ENCODE measurements around the gene RBM14. TPM values are rescaled to one million over a fixed set of nuclear protein-coding genes. Genes with fewer than 3 reads are reported as not detected.

Gene RBM14
- total RNA-seq, 2 experiments from 2014 or later: 239 to 250 TPM

GRCh38 chr11:66659763-66660162 lies 43.3 kb downstream of the RBM14 start:
- CTCF ChIA-PET: interaction anchor here (0.7 to 1.2 kb wide), 4 partner anchors 8 to 49 kb away, joined by 3 to 6 read pairs (median 4); partner anchors contain the start of gene RBM4B
- Histone ChIP-seq H3K4me1 (ENCODE audit: insufficient read depth, low read length) (peaks cover 4% of the 10 kb centered on the region), H3K4me3 (ENCODE audit: low read length) (no peak overlapping the region), H3K9me3 (ENCODE audit: control insufficient read depth in 1 of 2, insufficient read depth in 1 of 2, low read length in 2 of 2) (no peaks in the 10 kb centered on the region), H3K27me3 (ENCODE audit: control insufficient read depth in 1 of 2, insufficient read depth in 2 of 2, low read length in 2 of 2) (no peaks in the 10 kb centered on the region), H3K36me3 (ENCODE audit: insufficient read depth, low read length) (peaks cover 61% of the 10 kb centered on the region), H3K27ac (ENCODE audit: low read depth in 1 of 2, low read length in 2 of 2) (no peak overlapping the region)
- H3K36me3 Mint-ChIP-seq (ENCODE audit: low read depth): peaks cover 81% of the 10 kb centered on the region
- H3K27ac Mint-ChIP-seq: peak overlapping the region; percentile 6
- ATAC-seq (ENCODE audit: poor library complexity) (no peak), DNase-seq (no peak)
- H3K4me3 Mint-ChIP-seq: no peak overlapping the region
- no peaks in the 10 kb centered on the region for H3K27me3 Mint-ChIP-seq
- H3K4me1 Mint-ChIP-seq (ENCODE audit: low read depth): peaks cover 23% of the 10 kb centered on the region
- intact Hi-C loops (cut with DNase I, micrococcal nuclease): no loop called here
- no peak for TF ChIP-seq CTCF (IDR thresholded peaks at IDR 0.05)
- no peaks in the 10 kb centered on the region for H3K9me3 Mint-ChIP-seq
- POLR2A ChIA-PET: interaction anchor here (0.6 to 1.2 kb wide), 3 partner anchors 13 to 132 kb away, joined by 3 to 7 read pairs (median 5); partner anchors contain the start of gene RBM4

- H3K4me1 ChIP-seq (ENCODE audit: insufficient read depth, low read length): peaks cover 2% of the 10 kb centered on the region
- H3K4me3 ChIP-seq (ENCODE audit: low read length): no peak overlapping the region
- H3K4me1 Mint-ChIP-seq (ENCODE audit: low read depth): peaks cover 48% of the 10 kb centered on the region
- peak overlapping the region; percentile 20 for H3K27ac Mint-ChIP-seq
- no peak for TF ChIP-seq CTCF (IDR thresholded peaks at IDR 0.05)
- no peaks in the 10 kb centered on the region for H3K9me3 Mint-ChIP-seq
- intact Hi-C loops (cut with DNase I, micrococcal nuclease): no loop called here
- ChIA-PET POLR2A (interaction anchor here (1.1 to 2.6 kb wide), 4 partner anchors 14 to 47 kb away, joined by 4 to 16 read pairs (median 4); partner anchors contain the start of genes RBM4 and RBM4B), CTCF (interaction anchor here (0.6 to 1.0 kb wide), 2 partner anchors 14 to 142 kb away, joined by 3 to 5 read pairs; partner anchors contain the start of gene RBM4B)
- H3K27me3 Mint-ChIP-seq: no peaks in the 10 kb centered on the region
- H3K27ac ChIP-seq (ENCODE audit: low read depth in 1 of 2, low read length in 2 of 2): no peak overlapping the region
- no peaks in the 10 kb centered on the region for H3K27me3 ChIP-seq (ENCODE audit: control insufficient read depth in 1 of 2, insufficient read depth in 2 of 2, low read length in 2 of 2)
- H3K36me3 ChIP-seq (ENCODE audit: insufficient read depth, low read length): peaks cover 76% of the 10 kb centered on the region
- H3K9me3 ChIP-seq (ENCODE audit: control insufficient read depth in 1 of 2, insufficient read depth in 1 of 2, low read length in 2 of 2): no peaks in the 10 kb centered on the region
- H3K4me3 Mint-ChIP-seq: no peak overlapping the region
- peaks cover 88% of the 10 kb centered on the region for H3K36me3 Mint-ChIP-seq (ENCODE audit: low read depth)
- no peak for ATAC-seq (ENCODE audit: poor library complexity)
- no peak for DNase-seq
Measured at GRCh38 chr11:66663741-66664296, 47.4 kb downstream of the RBM14 start.

GRCh38 chr11:66665369-66665768 lies 48.9 kb downstream of the RBM14 start:
- Mint-ChIP-seq H3K27ac (peak overlapping the region; percentile 9), H3K27me3 (no peaks in the 10 kb centered on the region), H3K9me3 (no peaks in the 10 kb centered on the region), H3K4me1 (ENCODE audit: low read depth) (peaks cover 54% of the 10 kb centered on the region), H3K36me3 (ENCODE audit: low read depth) (peaks cover 86% of the 10 kb centered on the region), H3K4me3 (no peak overlapping the region)
- peaks cover 2% of the 10 kb centered on the region for H3K4me1 ChIP-seq (ENCODE audit: insufficient read depth, low read length)
- H3K36me3 ChIP-seq (ENCODE audit: insufficient read depth, low read length): peaks cover 70% of the 10 kb centered on the region
- no peak overlapping the region for H3K4me3 ChIP-seq (ENCODE audit: low read length)
- H3K27ac ChIP-seq (ENCODE audit: low read depth in 1 of 2, low read length in 2 of 2): no peak overlapping the region
- POLR2A ChIA-PET: interaction anchor here (1.3 to 2.6 kb wide), 3 partner anchors 12 to 27 kb away, joined by 4 to 16 read pairs (median 7); partner anchors contain the start of genes RBM4 and RBM4B
- H3K9me3 ChIP-seq (ENCODE audit: control insufficient read depth in 1 of 2, insufficient read depth in 1 of 2, low read length in 2 of 2): no peaks in the 10 kb centered on the region
- ATAC-seq (ENCODE audit: poor library complexity): no peak
- no peaks in the 10 kb centered on the region for H3K27me3 ChIP-seq (ENCODE audit: control insufficient read depth in 1 of 2, insufficient read depth in 2 of 2, low read length in 2 of 2)
- DNase-seq: no peak
- no peak for TF ChIP-seq CTCF (IDR thresholded peaks at IDR 0.05)
- CTCF ChIA-PET: no interaction called here
- intact Hi-C loops (cut with DNase I, micrococcal nuclease): no loop called here

All from CD4-positive, alpha-beta T cell (primary cell).